DOHH2 (cell line): Measurements from ENCODE around the gene POSTN.

ENCODE experiments used
- EZH2phosphoT487 ChIP-seq: fragments of 200-600 bp; sonication (generic); IDR thresholded peaks from 2 replicates; pipeline ENCODE4 v1.6.1; 2017; ENCODE audit warnings: borderline replicate concordance, mild to moderate bottlenecking, antibody characterized with exemption, low read length, moderate library complexity, mixed read lengths
- TF ChIP-seq, protein P1 (sequence below): fragments of 200-600 bp; sonication (generic); IDR thresholded peaks from one replicate; pipeline ENCODE4 v1.5.1; 2014; ENCODE audit warnings: antibody characterized with exemption, mild to moderate bottlenecking, low read depth, low read length; ENCODE audit not compliant: poor library complexity, severe bottlenecking

DNA sequence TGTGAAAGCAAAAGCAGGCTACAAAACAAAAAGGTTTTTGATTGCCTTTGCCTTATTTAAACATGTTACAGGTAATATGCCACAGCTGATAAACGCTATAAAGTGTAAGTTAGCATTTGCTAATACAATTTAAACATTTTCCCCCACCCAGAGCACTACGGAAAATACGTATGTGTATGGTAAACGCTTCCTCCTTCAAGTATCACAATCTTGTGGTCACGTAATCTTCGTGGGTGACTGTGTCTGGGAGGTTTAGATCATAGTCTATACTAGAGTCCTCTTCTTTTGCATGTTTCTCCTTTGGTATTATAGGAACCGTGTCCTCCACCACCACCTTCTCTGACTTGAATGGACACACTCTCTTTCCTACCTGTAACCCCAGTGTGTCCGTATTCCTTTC is 38.1 kb upstream of the POSTN start:
- TF ChIP-seq, protein P1, sequence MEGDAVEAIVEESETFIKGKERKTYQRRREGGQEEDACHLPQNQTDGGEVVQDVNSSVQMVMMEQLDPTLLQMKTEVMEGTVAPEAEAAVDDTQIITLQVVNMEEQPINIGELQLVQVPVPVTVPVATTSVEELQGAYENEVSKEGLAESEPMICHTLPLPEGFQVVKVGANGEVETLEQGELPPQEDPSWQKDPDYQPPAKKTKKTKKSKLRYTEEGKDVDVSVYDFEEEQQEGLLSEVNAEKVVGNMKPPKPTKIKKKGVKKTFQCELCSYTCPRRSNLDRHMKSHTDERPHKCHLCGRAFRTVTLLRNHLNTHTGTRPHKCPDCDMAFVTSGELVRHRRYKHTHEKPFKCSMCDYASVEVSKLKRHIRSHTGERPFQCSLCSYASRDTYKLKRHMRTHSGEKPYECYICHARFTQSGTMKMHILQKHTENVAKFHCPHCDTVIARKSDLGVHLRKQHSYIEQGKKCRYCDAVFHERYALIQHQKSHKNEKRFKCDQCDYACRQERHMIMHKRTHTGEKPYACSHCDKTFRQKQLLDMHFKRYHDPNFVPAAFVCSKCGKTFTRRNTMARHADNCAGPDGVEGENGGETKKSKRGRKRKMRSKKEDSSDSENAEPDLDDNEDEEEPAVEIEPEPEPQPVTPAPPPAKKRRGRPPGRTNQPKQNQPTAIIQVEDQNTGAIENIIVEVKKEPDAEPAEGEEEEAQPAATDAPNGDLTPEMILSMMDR: no peak
- TF ChIP-seq EZH2phosphoT487: no peak
